GM18907 (cell line): ENCODE results near the gene CNTN4.
"Not testable (repeated sequence)": the region's sequence is repeated elsewhere in the genome, so short reads cannot be mapped to it uniquely, and the experiment has no call there.

Source experiments
- ATAC-seq: cut with Tn5 transposase; IDR thresholded peaks from one replicate; pipeline ENCODE4 v1.9.1; 2021; ENCODE audit warnings: mild to moderate bottlenecking, moderate library complexity; ENCODE audit not compliant: unreplicated experiment

CNTN4 gene

GRCh38 chr3:2771741-2772140 is 673.1 kb downstream of the CNTN4 start:
- no peak for ATAC-seq

GRCh38 chr3:2772803-2773202 is 674.1 kb downstream of the CNTN4 start:
- ATAC-seq, result no peak

DNA sequence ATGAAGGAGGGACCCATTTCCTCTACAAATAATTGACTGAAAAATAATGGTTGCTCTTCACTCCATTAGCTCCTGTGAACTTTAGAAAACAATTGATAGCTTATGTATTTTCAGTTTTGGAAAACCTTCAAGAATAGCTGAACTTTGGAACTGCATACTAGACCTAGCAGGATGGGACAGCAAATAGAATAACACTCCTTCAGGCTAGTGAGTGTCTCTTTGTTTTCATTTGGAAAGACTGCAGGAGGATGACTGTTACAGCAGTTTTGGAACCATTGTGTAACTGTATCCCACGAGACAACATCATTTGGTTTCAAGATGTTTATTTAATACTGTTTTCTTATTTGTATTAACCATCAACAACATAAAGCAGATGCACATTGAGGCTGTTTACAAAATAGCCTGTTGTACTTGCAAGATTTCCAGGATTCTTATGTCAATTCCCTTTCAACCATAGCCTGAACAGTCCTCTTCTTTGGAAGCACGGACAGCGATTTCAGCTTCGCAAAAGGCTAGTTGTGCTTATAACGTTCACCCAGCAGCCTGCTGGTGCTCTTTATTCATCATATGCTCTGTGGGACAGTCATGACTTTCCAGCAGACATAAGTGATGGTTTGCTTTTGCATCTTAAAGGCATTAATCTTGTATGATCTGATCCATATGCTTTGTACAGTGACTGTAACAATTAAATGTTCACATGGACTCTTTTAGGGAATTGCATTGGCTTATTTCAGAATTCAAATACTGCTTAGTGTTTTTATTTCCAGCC is 676.0 kb downstream of the CNTN4 start:
- ATAC-seq, result no peak

DNA sequence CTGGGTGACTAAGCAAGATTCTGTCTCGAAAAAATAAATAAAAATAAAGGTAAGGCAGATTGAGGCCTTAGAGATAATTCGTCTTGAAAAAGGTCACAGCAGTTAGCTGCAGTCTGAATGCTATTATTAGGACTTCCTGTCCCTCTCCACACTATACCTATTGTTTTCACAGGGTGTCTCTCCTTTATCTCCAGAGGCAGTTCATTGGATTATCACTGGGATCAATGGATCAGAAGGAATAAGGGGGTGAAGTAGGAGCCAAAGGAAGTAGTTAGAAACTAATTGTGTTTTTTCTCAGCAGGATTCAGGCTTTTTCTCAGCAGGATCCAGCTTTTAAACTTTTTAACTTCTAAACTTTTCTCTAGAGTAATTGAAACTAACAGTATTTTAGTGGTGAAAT is 684.6 kb downstream of the CNTN4 start:
- no peak for ATAC-seq

- no peak for ATAC-seq
Measured at GRCh38 chr3:2784627-2785026, 686.0 kb downstream of the CNTN4 start.

DNA sequence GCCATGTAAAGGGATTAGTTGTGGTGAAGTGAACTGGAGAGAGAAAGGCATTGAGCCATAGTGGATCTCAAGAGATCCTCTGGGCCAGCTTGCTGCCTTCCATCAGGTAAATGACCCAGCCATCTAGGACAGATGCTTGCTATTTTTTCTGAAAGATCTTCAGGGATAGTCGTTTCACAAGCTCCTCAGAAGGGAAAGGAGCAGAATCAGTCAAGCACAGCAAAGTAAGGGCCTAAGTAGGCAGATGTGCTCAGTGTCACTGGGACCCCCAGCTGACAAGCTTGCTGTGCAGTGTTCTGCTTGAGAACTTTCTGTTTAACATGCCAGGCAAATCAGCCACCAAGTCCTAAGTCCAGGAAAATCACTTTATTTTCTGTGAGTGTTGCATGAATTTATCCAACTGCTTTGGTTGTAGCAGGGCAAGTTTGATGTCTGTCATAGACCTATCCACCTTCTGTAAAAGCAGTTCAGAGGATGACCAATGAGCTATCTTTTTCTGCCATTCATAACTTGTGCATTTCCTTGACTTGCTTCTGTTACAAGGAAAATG is 691.7 kb downstream of the CNTN4 start:
- no peak for ATAC-seq

DNA sequence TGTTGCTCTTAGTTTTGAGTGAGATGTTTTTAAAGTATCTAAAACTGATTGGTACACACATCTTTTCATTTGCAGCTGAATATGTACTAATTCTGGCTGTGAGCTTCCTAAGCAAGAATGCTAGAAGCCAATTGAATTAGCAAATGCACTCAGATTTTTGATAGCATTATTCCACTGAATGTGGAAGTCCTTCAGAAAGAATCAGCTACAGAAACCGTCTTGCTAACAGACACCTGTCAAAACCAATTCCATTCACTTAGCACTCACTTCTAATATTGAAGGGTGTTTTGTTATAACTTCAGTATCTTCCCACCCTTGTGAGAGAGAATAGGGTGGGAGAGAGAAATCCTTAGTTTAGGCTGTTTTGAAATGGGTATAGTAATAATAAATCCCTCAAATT is 693.8 kb downstream of the CNTN4 start:
- no peak for ATAC-seq

- ATAC-seq, result no peak
Measured at GRCh38 chr3:2793987-2794386, 695.3 kb downstream of the CNTN4 start.

DNA sequence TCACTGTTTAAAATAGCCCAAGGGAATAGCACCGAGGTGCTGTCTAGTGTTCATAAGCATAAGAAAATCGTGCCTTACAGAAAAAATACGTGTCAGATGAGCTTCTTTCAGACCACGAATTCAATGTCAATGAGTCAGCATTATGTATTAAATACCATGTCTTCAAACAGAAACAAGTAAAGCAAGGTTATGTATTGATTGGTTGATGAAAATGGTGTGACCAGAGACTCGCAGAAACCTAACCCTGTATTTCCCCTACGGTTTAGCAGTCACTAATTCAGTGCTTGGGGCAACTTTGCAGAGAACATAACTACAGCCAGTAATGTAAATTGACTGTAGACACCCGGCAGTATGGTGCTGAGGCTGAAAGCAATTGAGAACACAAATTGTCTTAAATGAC is 703.8 kb downstream of the CNTN4 start:
- ATAC-seq, result no peak

DNA sequence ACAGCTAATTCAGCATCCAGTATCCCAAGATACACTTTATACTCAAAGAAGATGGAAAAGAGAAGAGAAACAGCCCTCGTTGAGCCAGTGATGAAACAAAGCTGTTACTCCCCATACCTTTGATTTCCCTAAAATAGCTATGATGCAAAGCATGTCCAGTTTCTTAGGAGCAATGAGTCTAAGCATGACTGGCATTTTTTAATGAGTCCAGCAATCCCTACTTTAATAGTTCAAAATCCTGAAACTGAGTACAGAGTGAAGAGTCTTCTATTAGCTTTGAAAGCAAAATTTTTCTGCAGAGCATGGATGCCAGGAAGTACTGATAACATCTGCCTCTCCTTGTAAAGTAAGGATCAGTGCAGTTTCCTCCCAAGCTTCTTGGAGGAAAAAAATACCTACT is 708.8 kb downstream of the CNTN4 start:
- no peak for ATAC-seq

DNA sequence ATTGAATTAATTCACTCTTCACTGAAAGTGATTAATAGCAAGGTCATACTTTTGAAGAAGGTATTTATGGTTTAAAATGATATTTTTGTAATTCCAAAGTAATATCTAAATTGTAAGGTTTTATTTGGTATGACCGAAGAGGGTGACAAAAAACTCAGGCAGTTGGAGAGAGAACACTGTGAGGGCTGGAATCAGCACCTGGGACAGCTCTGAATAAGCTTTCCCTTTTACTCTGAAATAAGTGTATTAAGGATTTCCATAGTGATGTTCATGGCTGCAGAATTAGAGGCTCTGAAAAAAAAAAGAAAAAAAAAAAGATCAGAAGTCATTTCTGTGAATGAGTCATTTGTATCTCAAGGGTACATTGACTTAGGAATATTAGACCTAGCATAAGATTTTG is 712.1 kb downstream of the CNTN4 start:
- no peak for ATAC-seq

DNA sequence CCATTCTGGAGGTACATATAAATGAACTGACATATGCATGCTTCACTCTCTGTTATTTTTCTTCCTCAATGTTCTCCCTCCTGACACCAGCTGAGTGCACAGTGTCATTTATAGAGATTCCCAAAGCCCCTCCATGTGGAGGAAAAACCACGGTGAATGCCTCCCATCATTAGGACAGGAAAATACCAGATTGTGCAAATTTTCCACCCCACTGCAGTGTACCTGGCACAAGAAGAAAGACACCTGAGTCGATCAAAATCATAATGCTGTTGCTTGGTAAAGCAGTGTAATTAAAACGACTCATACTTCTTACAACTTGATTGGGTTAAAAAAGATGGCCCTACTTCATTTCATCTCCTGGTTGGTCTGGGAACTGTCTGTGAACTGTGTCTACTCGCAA is 720.9 kb downstream of the CNTN4 start:
- no peak for ATAC-seq

DNA sequence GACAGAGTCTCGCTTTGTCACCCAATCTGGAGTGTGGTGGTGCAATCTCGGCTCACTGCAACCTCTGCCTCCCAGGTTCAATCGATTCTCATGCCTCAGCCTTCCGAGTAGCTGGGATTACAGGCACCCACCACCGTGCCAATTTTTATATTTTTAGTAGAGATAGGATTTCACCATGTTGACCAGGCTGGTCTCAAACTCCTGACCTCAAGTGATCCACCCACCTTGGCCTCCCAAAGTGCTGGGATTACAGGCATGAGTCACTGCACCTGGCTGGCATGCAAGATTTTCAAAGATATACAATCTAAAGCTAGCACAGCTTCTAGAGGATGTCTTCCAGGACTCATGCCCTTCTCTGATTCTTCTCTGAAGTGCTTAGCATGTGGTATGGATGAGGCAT is 722.3 kb downstream of the CNTN4 start:
- ATAC-seq, result not testable (repeated sequence)

DNA sequence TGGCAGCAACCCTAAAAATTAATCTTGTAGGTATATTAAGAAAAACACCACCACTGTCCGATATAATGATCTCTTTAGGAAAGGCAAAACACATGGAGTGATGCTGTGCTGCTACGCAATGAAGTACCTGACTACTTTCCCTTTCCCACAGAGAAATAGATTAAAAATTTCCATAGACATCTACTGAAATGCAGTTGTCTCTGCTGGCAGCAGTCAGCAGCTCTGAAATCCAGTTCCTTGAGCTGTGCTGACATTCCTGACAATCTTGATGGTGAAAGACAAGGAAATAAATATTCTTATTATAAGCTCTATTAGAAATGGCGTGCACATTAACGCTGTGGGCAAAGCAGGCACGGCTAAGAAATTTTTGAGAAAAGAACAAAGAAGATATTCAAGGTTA is 723.9 kb downstream of the CNTN4 start:
- ATAC-seq, result no peak

- ATAC-seq, result no peak
Measured at GRCh38 chr3:2823031-2823430, 724.4 kb downstream of the CNTN4 start.

DNA sequence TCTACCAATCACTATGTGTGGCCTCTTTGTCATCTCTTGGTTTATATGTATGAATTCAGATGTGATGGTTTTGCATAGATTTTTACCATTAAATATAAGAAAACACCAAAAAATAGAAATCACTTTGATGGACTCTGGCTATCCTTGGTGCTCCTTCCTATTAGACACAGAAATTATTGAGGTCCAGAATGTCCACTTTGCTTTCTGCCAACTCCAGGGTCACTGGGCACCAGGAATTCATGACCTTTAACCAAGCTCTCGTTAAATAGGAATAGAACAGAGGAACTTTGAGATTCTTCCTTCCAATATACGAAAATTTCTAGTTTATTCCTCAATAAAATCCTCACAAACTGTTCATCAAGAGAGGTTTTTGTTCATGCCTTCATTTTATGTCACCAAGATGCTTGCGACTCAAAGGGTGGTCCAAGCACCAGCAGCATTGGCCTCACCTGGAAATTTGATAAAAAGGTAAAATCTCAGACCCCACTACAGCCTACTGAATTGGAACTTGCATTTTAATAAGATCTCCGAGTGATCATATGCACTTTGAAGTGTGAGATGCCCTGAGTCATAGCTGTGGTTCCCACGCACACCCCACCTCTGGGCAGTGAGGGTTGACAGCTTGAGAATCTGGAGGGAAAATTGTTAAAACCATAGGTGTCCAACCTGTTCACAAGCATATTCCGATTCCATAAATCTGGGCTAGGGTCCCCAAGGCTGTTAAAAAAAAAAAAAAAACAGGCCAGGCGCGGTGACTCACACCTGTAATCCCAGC is 725.0 kb downstream of the CNTN4 start:
- ATAC-seq, result no peak

DNA sequence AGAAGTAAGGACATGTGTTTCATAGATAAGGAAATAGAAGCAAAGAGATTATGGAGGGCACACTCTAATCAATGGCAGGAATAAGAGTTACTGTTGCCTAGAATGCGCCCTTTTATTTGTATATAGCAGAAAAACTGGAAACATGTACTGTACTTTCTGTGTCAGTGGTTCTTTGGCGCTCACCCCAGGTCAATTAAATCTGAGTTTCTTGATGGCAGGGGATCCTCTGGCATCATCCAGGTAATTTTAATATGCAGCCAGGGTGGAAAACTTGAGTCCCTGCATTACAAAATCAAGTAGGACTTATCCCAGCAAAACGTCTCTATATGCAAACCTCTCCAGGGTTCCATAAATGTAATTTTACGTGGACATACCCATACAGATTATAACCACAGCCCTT is 727.4 kb downstream of the CNTN4 start:
- no peak for ATAC-seq

GRCh38 chr3:2826453-2826852 is 727.8 kb downstream of the CNTN4 start:
- ATAC-seq, result peak; percentile 42

DNA sequence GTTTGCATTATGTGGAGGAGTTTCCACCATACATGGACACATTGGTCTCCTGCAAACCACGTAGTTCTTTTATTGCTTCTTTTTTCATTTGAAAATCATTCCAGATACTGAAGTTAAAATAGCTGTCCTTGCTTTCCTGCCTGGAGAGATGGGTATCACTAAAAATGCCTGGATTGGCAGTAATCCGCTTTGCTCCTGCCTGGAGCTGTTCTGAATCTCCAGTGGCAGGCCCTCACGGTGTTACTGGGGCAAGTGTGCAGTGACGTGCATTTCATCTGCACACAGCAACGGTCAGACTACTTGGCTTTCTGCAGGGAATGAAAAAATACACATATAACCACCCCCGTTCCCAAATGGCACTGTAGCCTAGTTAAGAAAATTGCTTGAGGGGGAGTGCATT is 738.6 kb downstream of the CNTN4 start:
- ATAC-seq, result no peak

DNA sequence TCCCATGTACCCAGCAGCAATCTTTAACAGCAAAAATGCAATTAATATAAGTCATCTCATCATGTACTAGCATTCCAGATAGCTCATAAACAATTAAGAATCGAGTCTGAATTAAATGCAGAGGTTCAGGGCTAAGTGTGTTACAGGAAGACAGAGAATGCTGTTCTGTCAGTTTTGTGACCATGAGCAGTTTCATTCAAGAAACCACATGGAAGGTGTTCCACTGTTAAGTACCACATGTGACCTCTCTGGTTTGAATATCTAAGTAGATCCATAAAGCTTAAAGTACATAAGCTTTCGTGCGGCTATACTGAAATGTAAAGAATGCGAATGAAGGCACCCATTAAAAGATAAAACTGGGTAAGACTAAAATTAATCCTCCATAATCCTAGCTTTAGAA is 739.2 kb downstream of the CNTN4 start:
- ATAC-seq, result no peak

DNA sequence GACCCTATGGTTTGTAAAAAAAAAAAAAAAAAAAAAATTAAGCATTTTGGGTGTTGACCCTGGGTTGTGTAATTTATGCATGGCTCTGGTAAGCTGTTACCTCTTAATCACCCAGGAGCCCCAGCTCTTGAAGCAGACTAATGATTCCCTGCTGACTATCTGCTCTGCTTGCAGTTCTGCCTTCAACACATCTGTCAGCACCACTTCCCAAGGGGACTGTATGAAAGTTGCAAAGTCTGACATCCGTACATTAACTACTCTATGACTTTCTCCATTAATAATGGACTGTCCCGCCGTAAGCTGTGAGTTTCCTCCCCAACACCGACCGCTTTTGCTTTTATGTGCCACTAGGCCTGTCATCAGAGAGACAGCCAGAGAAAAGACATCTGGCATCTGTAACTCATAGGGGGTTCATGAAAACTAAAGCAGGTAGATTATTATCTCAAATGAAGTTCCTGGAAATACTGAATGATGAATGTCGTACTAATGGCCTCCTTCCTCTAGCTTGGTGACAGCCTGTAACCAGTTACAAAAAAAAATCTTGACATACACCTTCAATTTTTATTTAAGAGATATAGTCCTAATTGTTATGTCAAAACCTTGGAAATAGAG is 740.0 kb downstream of the CNTN4 start:
- ATAC-seq, result no peak

GRCh38 chr3:2839876-2840275 is 741.2 kb downstream of the CNTN4 start:
- ATAC-seq, result no peak
